Large intestine (tissue), 3 donors: ENCODE results near the gene DIAPH2. TPM values are rescaled to one million over a fixed set of nuclear protein-coding genes. Genes with fewer than 3 reads are reported as not detected.
"Not testable (repeated sequence)": the region's sequence is repeated elsewhere in the genome, so short reads cannot be mapped to it uniquely, and the experiment has no call there.

Experiments
- DNase-seq, 2 donors: peaks; one replicate each; pipeline versions ENCODE4 v3.0.0 to v3.0.0-alpha.2; 2013
- H3K27ac ChIP-seq: one replicate; pipeline ENCODE4 v1.5.1; 2013; ENCODE audit warnings: low read length
- H3K27me3 ChIP-seq: 2 replicates; pipeline ENCODE4 v1.6.1; 2013; ENCODE audit warnings: low read length; ENCODE audit not compliant: control insufficient read depth, insufficient read depth
- H3K36me3 ChIP-seq: 2 replicates; pipeline ENCODE4 v1.6.1; 2013; ENCODE audit warnings: low read length; ENCODE audit not compliant: control insufficient read depth, insufficient read depth
- H3K4me1 ChIP-seq: one replicate; pipeline ENCODE4 v1.6.1; 2013; ENCODE audit warnings: low read length; ENCODE audit not compliant: control insufficient read depth, insufficient read depth
- H3K4me3 ChIP-seq: one replicate; pipeline ENCODE4 v1.5.1; 2013; ENCODE audit warnings: low read length
- H3K9me3 ChIP-seq: one replicate; pipeline ENCODE4 v1.6.1; 2013; ENCODE audit warnings: mild to moderate bottlenecking, low read depth, low read length, moderate library complexity; ENCODE audit not compliant: control insufficient read depth
- WGBS: methylation state at CpG from one replicate; pipeline ENCODE4 v1.1.5; 2013; ENCODE audit warnings: low lambda C conversion rate; ENCODE audit not compliant: insufficient coverage; 5-methylcytosine and 5-hydroxymethylcytosine counted together
- polyA plus RNA-seq: library from polyadenylated mRNA; unstranded; fragments of 120-200 nt; gene quantifications from one replicate; pipeline ENCODE4 v1.2.1, GENCODE V29; 2013

The DIAPH2 gene
- polyA plus RNA-seq, 1 donor, result 10.3 TPM

DNA sequence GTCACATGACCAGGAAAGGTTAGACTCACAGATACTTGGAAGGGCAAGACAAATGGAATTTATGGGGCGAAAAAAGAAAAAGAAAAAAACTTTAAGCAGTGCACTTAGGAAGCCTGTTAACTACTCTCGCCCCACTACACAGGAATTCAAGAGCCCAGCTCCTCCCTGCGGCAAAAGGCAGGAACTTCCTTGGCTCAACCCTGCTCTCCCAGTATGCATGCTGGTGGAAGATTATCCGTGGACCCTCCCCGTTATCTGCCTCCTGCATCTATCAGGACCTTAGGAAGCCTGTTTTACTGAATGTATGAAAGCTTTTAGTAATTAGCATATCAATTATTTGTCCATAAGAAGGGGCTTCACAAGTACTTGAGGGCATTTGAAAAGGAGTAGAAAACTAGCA, 158.9 kb downstream of the DIAPH2 start:
- Histone ChIP-seq H3K27me3 (no peaks in the 10 kb centered on the region), H3K9me3 (no peaks in the 10 kb centered on the region), H3K4me1 (no peaks in the 10 kb centered on the region), H3K36me3 (no peaks in the 10 kb centered on the region), H3K27ac (no peak overlapping the region), H3K4me3 (no peak overlapping the region)
- no peak for DNase-seq
- WGBS, result no CpG with 5 or more reads among the region's 5 CpGs

DNA sequence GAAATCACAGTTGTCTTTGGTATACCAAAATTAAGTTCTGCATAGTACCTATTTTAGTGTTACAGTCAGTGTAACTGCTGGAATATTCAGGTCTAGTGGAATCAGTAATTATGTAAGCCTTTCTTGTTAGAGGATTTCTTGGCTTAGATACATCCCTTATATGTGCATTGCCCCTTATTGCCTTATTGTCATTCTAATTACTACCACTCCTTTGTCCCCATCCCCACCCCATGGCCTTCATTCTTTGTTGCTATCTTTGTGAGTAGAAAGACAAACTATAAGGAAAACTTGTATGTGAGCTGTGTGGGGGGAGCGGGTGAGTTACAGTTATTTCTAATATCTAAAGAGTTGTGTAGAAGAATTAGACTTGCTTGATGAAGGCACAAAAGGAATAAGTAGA, 162.2 kb downstream of the DIAPH2 start:
- Histone ChIP-seq H3K27ac (no peak overlapping the region), H3K4me1 (no peaks in the 10 kb centered on the region), H3K4me3 (no peak overlapping the region), H3K27me3 (no peaks in the 10 kb centered on the region), H3K36me3 (no peaks in the 10 kb centered on the region), H3K9me3 (no peaks in the 10 kb centered on the region)
- no peak for DNase-seq
- WGBS, result no CpG with 5 or more reads among the region's 1 CpG

DNA sequence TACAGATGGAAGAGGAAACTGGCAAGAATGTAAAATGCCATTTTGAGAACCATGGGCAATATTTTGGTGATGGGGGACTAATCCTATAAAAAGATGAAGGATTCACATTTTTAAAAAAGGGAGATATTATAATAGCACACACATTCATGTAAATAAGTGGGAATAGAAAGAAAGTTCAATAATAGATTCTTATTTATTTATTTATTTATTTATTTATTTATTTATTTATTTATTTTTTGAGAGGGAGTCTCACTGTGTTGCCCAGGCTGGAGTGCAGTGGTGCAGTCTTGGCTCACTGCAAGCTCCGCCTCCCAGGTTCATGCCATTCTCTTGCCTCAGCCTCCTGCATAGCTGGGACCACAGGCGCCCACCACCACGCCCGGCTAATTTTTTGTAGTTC, 174.8 kb downstream of the DIAPH2 start:
- H3K27ac ChIP-seq, H3K27me3 ChIP-seq, H3K4me1 ChIP-seq, H3K4me3 ChIP-seq, H3K36me3 ChIP-seq, DNase-seq, H3K9me3 ChIP-seq: not testable (repeated sequence)
- WGBS, result no CpG with 5 or more reads among the region's 4 CpGs

DNA sequence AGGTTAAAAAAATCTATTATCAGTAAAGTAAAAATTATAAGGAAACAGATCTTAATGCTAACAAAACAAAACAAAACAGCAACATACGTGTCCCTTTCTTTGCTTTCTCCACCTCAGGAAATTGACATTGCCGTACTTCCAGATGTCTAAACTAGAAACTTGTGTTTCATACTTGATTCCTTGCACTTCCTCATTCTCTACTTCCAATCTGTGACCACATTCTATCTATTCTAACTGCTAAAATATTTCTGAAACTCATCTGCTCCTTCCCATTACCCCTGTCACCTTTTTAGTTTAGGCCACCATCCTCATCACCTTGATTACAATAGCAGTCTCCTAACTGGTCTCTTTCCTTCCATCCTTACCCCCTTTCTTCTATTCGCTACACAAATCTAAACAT, 176.6 kb downstream of the DIAPH2 start:
- no peak for DNase-seq
- Histone ChIP-seq H3K27me3 (no peaks in the 10 kb centered on the region), H3K4me3 (no peak overlapping the region), H3K36me3 (no peaks in the 10 kb centered on the region), H3K4me1 (no peaks in the 10 kb centered on the region), H3K9me3 (no peaks in the 10 kb centered on the region), H3K27ac (no peak overlapping the region)
- 100% methylated on average over 1 of the region's 3 CpGs for WGBS

DNA sequence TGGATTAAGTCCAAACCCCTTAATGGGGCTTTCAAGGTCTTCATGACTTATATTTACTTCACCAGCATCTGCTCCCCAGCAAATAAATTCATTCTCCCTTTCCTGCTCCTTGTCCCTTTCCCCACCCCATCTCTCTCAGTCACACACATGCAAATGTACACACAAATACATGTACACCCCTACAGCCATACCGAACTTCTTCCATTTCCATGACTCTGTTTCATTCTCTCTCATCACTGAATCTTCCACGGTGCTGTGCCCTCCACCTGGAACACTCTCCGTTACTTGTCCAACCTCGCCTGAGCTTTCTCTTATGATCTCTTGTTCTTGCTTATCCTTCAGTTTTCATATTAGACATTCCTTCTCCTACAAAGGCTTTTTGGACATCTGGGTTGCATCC, 177.0 kb downstream of the DIAPH2 start:
- Histone ChIP-seq H3K4me1 (no peaks in the 10 kb centered on the region), H3K36me3 (no peaks in the 10 kb centered on the region), H3K27me3 (no peaks in the 10 kb centered on the region), H3K4me3 (no peak overlapping the region), H3K9me3 (no peaks in the 10 kb centered on the region), H3K27ac (no peak overlapping the region)
- 80% methylated on average over 1 of the region's 4 CpGs for WGBS
- no peak for DNase-seq

DNA sequence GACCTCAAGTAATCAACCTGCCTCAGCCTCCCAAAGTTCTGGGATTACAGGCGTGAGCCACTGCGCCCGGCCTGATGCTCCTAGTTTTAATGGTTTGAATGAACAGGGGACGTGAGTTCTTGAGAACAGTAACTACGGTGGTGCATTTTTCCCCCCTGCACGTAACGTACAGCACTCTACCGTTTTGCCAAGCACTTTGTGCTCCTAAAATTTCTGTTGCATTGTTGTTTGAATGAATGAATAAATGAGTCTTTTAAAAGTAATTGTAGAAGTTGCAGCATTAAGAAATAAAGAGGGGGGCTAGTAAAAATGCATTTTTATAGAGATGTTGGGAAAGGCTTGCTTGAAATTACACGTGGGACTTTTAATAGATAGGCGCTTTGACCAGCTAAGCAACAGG, 199.0 kb downstream of the DIAPH2 start, which contains the start of gene RPA4:
RPA4 (plus strand) TSS at position 301 of the 400 bp plus-strand sequence. CDS start 403 bp downstream, outside the sequence.
- no peaks in the 10 kb centered on the region for H3K4me1 ChIP-seq
- no peak for DNase-seq
- H3K4me3 ChIP-seq, result no peak within 1 kb of the TSS
- no peak within 1 kb of the TSS for H3K27ac ChIP-seq
- no peaks in the 10 kb centered on the region for H3K27me3 ChIP-seq
- WGBS, result no CpG with 5 or more reads among the region's 10 CpGs
- peaks cover 8% of the 10 kb centered on the region for H3K36me3 ChIP-seq
- H3K9me3 ChIP-seq, result no peaks in the 10 kb centered on the region

DNA sequence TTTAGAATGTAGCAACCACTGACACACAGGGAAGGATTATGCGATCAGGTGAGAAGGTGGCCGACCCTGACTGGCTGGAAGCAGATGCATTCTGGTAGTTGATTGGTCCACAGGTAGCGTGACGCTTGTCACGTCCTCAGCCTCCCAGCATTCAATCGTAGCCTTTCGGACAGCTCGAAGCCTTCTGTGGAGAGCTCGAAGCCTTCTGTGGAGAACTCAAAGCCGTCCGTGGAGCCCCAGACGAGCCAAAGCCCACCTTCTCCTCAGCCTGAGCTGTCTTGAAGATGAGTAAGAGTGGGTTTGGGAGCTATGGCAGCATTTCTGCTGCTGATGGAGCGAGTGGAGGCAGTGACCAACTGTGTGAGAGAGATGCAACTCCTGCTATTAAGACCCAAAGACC, 199.4 kb downstream of the DIAPH2 start:
- DNase-seq, result no peak
- H3K27me3 ChIP-seq, result no peaks in the 10 kb centered on the region
- no peaks in the 10 kb centered on the region for H3K4me1 ChIP-seq
- H3K36me3 ChIP-seq, result peaks cover 8% of the 10 kb centered on the region
- no peak overlapping the region for H3K27ac ChIP-seq
- no peaks in the 10 kb centered on the region for H3K9me3 ChIP-seq
- WGBS, result no CpG with 5 or more reads among the region's 13 CpGs
- no peak overlapping the region for H3K4me3 ChIP-seq

DNA sequence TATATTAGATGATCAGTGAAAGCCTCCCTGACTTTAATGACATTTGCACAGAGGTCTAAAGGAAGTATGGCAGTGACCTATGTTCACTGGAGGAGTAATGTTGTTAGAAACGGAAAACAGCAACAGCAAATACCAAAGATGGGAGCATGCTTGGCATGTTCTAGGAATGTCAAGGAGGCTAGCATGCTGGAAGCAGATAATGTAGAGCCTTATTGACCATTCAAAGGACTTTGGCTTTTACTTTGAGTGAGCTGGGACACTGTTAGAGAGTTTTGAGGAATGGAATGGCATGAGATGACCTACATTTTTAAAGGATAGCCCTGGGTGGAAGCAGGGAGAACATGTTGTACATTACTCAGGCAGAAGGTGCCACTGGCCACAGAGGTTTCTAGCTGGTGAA, 205.1 kb downstream of the DIAPH2 start:
- H3K4me3 ChIP-seq, result no peak overlapping the region
- no peaks in the 10 kb centered on the region for H3K9me3 ChIP-seq
- no peak overlapping the region for H3K27ac ChIP-seq
- peaks cover 2% of the 10 kb centered on the region for H3K36me3 ChIP-seq
- peak in 1 of 2 donors; percentile 1 for DNase-seq
- WGBS, result no CpG with 5 or more reads among the region's 1 CpG
- no peaks in the 10 kb centered on the region for H3K4me1 ChIP-seq
- no peaks in the 10 kb centered on the region for H3K27me3 ChIP-seq

DNA sequence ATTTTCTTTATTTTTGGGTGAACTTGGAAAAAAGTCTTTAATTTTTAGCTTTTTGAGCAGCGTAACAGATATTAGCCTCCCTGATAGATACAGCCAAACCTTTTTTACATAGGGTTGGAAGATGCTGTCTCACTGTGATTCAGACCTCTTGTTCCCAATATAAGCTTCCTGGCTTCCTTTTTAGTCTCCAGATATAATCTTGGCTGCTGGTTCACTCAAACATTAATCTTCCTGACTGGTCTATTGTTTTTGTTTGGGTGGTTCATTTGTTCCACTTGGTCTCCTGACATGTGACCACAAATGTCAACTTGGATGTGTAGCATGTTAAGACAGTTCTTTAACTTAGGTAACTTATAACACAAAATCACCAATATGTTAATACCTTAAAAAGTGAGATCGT, 222.1 kb downstream of the DIAPH2 start:
- DNase-seq, result no peak
- Histone ChIP-seq H3K36me3 (no peaks in the 10 kb centered on the region), H3K27me3 (no peaks in the 10 kb centered on the region), H3K4me1 (no peaks in the 10 kb centered on the region), H3K4me3 (no peak overlapping the region), H3K9me3 (no peaks in the 10 kb centered on the region), H3K27ac (no peak overlapping the region)
- WGBS, result no CpG with 5 or more reads among the region's 2 CpGs

DNA sequence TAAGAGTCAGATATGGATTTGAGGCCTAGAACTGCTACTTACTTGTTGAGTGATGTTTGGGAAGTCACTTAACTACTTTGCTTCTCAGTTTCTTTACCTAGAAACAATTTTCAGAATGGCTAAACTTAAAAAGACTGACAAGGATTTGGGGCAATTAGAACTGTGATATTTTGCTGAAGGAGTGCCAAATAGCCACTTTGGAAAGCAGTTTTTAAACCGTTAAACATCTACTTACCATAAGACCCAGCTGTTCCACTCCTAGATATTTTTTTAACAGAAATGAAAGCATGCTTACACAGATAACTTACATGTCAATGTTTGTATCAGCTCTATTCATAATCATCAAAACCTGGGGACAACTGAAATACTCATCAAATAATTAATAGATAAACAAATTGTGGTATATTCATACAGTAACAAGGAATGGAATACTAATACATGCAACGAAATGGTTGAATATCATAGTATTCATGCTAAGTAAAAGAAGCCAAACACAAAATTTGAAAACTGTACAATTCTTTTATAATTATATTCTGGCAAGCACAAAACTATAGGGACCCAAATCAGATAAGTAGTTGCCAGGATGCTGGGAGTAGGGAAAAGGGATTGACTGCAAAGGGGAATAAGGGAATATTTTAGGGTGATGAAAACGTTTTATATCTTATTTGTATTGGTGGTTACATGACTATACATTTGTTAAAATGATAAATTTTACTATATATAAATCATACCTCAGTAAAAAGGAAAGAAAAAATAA, 223.1 kb downstream of the DIAPH2 start:
- Histone ChIP-seq H3K36me3 (no peaks in the 10 kb centered on the region), H3K27me3 (no peaks in the 10 kb centered on the region), H3K4me1 (no peaks in the 10 kb centered on the region), H3K27ac (no peak overlapping the region), H3K4me3 (no peak overlapping the region), H3K9me3 (no peaks in the 10 kb centered on the region)
- no peak for DNase-seq
- 86% methylated on average over 1 of the region's 3 CpGs for WGBS

DNA sequence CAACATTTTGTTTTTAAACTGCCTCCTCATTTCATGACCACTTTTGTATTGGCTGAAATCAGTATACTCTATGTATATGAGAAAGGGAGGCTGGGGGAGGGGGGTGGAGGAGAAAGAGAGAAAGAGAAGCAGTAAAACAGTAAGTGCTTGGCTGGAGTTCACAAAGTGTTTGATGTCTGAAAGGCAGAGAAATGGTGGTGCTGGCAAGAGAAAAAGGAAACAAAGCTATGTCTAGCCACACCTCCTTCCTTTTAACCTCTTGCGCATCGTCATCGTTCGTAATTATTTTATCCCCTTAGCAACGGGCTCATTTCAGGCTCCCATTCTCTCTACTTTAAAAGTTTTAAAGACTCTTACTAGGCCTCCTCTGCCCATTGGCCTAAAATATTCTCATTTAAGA, 224.6 kb downstream of the DIAPH2 start:
- no peaks in the 10 kb centered on the region for H3K4me1 ChIP-seq
- 97% methylated on average over 5 of the region's 5 CpGs for WGBS
- no peak overlapping the region for H3K27ac ChIP-seq
- no peak overlapping the region for H3K4me3 ChIP-seq
- no peak for DNase-seq
- H3K36me3 ChIP-seq, result no peaks in the 10 kb centered on the region
- H3K27me3 ChIP-seq, result no peaks in the 10 kb centered on the region
- no peaks in the 10 kb centered on the region for H3K9me3 ChIP-seq
